Thyroid gland (tissue), 4 donors: ENCODE results near the gene MAPKAPK2. TPM values are rescaled to one million over a fixed set of nuclear protein-coding genes. Genes with fewer than 3 reads are reported as not detected.

ENCODE experiments used
- DNase-seq, 2 donors: peaks; one replicate each; pipeline ENCODE4 v3.0.0-alpha.2; 2019
- H3K27ac ChIP-seq, 3 donors: fragments of 200-600 bp; sonication (generic); 1 replicate in 2 of 3; 2 replicates in 1 of 3; pipeline ENCODE4 v1.5.1; 2016 to 2019; ENCODE audit warnings: mild to moderate bottlenecking in 1 of 3, moderate library complexity in 1 of 3
- H3K27me3 ChIP-seq: fragments of 200-600 bp; sonication (generic); one replicate; pipeline ENCODE4 v1.5.1; 2019
- H3K36me3 ChIP-seq, 2 donors: fragments of 200-600 bp; sonication (generic); one replicate each; pipeline ENCODE4 v1.5.1; 2016 to 2019
- H3K4me1 ChIP-seq, 2 donors: fragments of 200-600 bp; sonication (generic); one replicate each; pipeline ENCODE4 v1.5.1; 2017 to 2019
- H3K4me3 ChIP-seq, 3 donors: fragments of 200-600 bp; sonication (generic); replicated peaks in 1 of 3; 1 replicate in 2 of 3; 2 replicates in 1 of 3; pipeline ENCODE4 v1.5.1; 2016; ENCODE audit warnings: mild to moderate bottlenecking in 1 of 3
- H3K9me3 ChIP-seq: fragments of 200-600 bp; sonication (generic); one replicate; pipeline ENCODE4 v1.5.1; 2017
- CTCF ChIP-seq, 6 experiments: fragments of 200-600 bp in 3 of 6; fragments of 450-650 bp in 3 of 6; sonication (generic) in 3 of 6; IDR thresholded peaks; one replicate each; pipeline ENCODE4 v1.5.1; 2016 to 2019; ENCODE audit warnings: antibody characterized with exemption in 6 of 6, mild to moderate bottlenecking in 2 of 6, inconsistent platforms in 1 of 6, moderate library complexity in 1 of 6
- POLR2A ChIP-seq, 2 donors: fragments of 450-650 bp; IDR thresholded peaks; one replicate each; pipeline ENCODE4 v1.6.1; 2017; ENCODE audit warnings: antibody characterized with exemption in 2 of 2, mild to moderate bottlenecking in 2 of 2, moderate library complexity in 1 of 2
- WGBS, 2 donors: methylation state at CpG; one replicate each; pipeline ENCODE4 v1.1.5; 2017; 5-methylcytosine and 5-hydroxymethylcytosine counted together
- intact Hi-C: fragments of 100-400 bp; cut with DNase I; formaldehyde crosslinking; loops from one replicate; pipeline ENCODE4 v1.15.1; 2023
- total RNA-seq, 4 donors: library from RNA; depleted of rRNA; stranded (reverse); fragments of >200 nt; gene quantifications; one replicate each; pipeline ENCODE4 v1.2.3, GENCODE V29; 2016

The MAPKAPK2 gene
- total RNA-seq, 4 donors from 2014 or later = 48.5 to 64.0 (median 59.9) TPM

- Histone ChIP-seq H3K9me3 (no peaks in the 10 kb centered on the region), H3K36me3 (no peaks in the 10 kb centered on the region), H3K27me3 (no peaks in the 10 kb centered on the region), H3K4me1 (peaks cover 21 to 48% of the 10 kb centered on the region in 2 donors), H3K27ac (peak overlapping the region; percentile 5 to 68 (median 48)), H3K4me3 (no peak overlapping the region)
- DNase-seq = no peak
- 75 to 76% methylated on average over 6 of the region's 6 CpGs for WGBS, 2 donors
- TF ChIP-seq POLR2A (IDR thresholded peaks at IDR 0.05) = no peak
- TF ChIP-seq CTCF (IDR thresholded peaks at IDR 0.05) = no peak
- intact Hi-C loops = no loop called here
Observed at GRCh38 chr1:206713910-206714312, 29.2 kb downstream of the MAPKAPK2 start.

GRCh38 chr1:206714331-206715058 is 29.8 kb downstream of the MAPKAPK2 start:
- intact Hi-C loops = no loop called here
- Histone ChIP-seq H3K9me3 (no peaks in the 10 kb centered on the region), H3K4me1 (peaks cover 21 to 48% of the 10 kb centered on the region in 2 donors), H3K27ac (peak overlapping the region; percentile 5 to 68 (median 48)), H3K27me3 (no peaks in the 10 kb centered on the region), H3K36me3 (no peaks in the 10 kb centered on the region), H3K4me3 (no peak overlapping the region)
- peak; percentile 69 to 83 for DNase-seq
- TF ChIP-seq POLR2A (IDR thresholded peaks at IDR 0.05) = no peak
- no peak for TF ChIP-seq CTCF (IDR thresholded peaks at IDR 0.05)
- 67 to 68% methylated on average over 9 of the region's 9 CpGs for WGBS, 2 donors

GRCh38 chr1:206715120-206715519 is 30.4 kb downstream of the MAPKAPK2 start:
- Histone ChIP-seq H3K4me3 (no peak overlapping the region), H3K27me3 (no peaks in the 10 kb centered on the region), H3K9me3 (no peaks in the 10 kb centered on the region), H3K4me1 (peaks cover 21 to 48% of the 10 kb centered on the region in 2 donors), H3K36me3 (no peaks in the 10 kb centered on the region), H3K27ac (peak overlapping the region in 2 of 3 donors; percentile 48 to 68)
- intact Hi-C loops = no loop called here
- WGBS, 2 donors = 78 to 91% methylated on average over 4 of the region's 4 CpGs
- TF ChIP-seq CTCF (IDR thresholded peaks at IDR 0.05) (no peak), POLR2A (IDR thresholded peaks at IDR 0.05) (no peak)
- no peak for DNase-seq

GRCh38 chr1:206715552-206716158 is 30.9 kb downstream of the MAPKAPK2 start:
- intact Hi-C loops = no loop called here
- Histone ChIP-seq H3K27ac (peak overlapping the region in 1 of 3 donors; percentile 68), H3K36me3 (no peaks in the 10 kb centered on the region), H3K9me3 (no peaks in the 10 kb centered on the region), H3K4me3 (no peak overlapping the region), H3K4me1 (peaks cover 24 to 48% of the 10 kb centered on the region in 2 donors), H3K27me3 (no peaks in the 10 kb centered on the region)
- 91 to 92% methylated on average over 3 of the region's 3 CpGs for WGBS, 2 donors
- TF ChIP-seq POLR2A (IDR thresholded peaks at IDR 0.05) (no peak), CTCF (IDR thresholded peaks at IDR 0.05) (no peak)
- DNase-seq = no peak
